Liver (tissue), 9 donors: Measurements from ENCODE around the gene LRRC4. TPM values are rescaled to one million over a fixed set of nuclear protein-coding genes. Genes with fewer than 3 reads are reported as not detected.

Experiments used
- DNase-seq: peaks from one replicate; pipeline ENCODE4 v3.0.0-alpha.2; 2017; ENCODE audit warnings: low spot score
- H3K27ac ChIP-seq, 2 donors: one replicate each; pipeline ENCODE4 v1.7.0; 2013; ENCODE audit warnings: inconsistent platforms in 2 of 2, low read length in 2 of 2, control low read depth in 1 of 2, low read depth in 1 of 2, mild to moderate bottlenecking in 1 of 2
- H3K27me3 ChIP-seq, 4 donors: one replicate each; pipeline versions ENCODE4 v1.6.1 to v1.7.0; 2013; ENCODE audit warnings: low read length in 3 of 4, inconsistent platforms in 1 of 4, mild to moderate bottlenecking in 1 of 4, moderate library complexity in 1 of 4; ENCODE audit not compliant: control insufficient read depth in 4 of 4, insufficient read depth in 4 of 4
- H3K36me3 ChIP-seq, 4 donors: one replicate each; pipeline versions ENCODE4 v1.6.1 to v1.7.0; 2013; ENCODE audit warnings: low read length in 3 of 4, mild to moderate bottlenecking in 3 of 4, low read depth in 1 of 4, moderate library complexity in 1 of 4; ENCODE audit not compliant: control insufficient read depth in 4 of 4, insufficient read depth in 3 of 4
- H3K4me1 ChIP-seq, 4 donors: one replicate each; pipeline versions ENCODE4 v1.6.1 to v1.7.0; 2013; ENCODE audit warnings: low read length in 3 of 4, mild to moderate bottlenecking in 3 of 4, moderate library complexity in 1 of 4; ENCODE audit not compliant: control insufficient read depth in 4 of 4, insufficient read depth in 4 of 4
- H3K4me3 ChIP-seq, 3 donors: one replicate each; pipeline versions ENCODE4 v1.6.1 to v1.7.0; 2013; ENCODE audit warnings: low read length in 3 of 3, control low read depth in 1 of 3, low read depth in 1 of 3, mild to moderate bottlenecking in 1 of 3
- H3K9ac ChIP-seq, 2 donors: one replicate each; pipeline ENCODE4 v1.7.0; 2013; ENCODE audit warnings: low read length in 2 of 2, mild to moderate bottlenecking in 2 of 2, moderate library complexity in 2 of 2, control low read depth in 1 of 2, low read depth in 1 of 2
- H3K9me3 ChIP-seq, 4 donors: one replicate each; pipeline versions ENCODE4 v1.6.1 to v1.7.0; 2013; ENCODE audit warnings: low read length in 3 of 4; ENCODE audit not compliant: control insufficient read depth in 4 of 4
- FOXA1 ChIP-seq: IDR thresholded peaks from 2 replicates; pipeline ENCODE4 v1.6.1; 2016; ENCODE audit warnings: antibody characterized with exemption
- FOXA2 ChIP-seq: IDR thresholded peaks from 2 replicates; pipeline ENCODE4 v1.6.1; 2016; ENCODE audit warnings: antibody characterized with exemption
- GABPA ChIP-seq, 2 donors: IDR thresholded peaks in 1 of 2; conservative IDR thresholded peaks in 1 of 2; 2 replicates each; pipeline ENCODE4 v1.6.1; 2016; ENCODE audit warnings: antibody characterized with exemption in 2 of 2, mild to moderate bottlenecking in 1 of 2, moderate library complexity in 1 of 2
- HNF4A ChIP-seq, 2 donors: conservative IDR thresholded peaks; 2 replicates each; pipeline ENCODE4 v1.6.1; 2016; ENCODE audit warnings: antibody characterized with exemption in 2 of 2, mild to moderate bottlenecking in 2 of 2
- HNF4G ChIP-seq: IDR thresholded peaks from 2 replicates; pipeline ENCODE4 v1.6.1; 2016; ENCODE audit warnings: antibody characterized with exemption
- JUND ChIP-seq, 2 donors: IDR thresholded peaks; 2 replicates each; pipeline ENCODE4 v1.6.1; 2016; ENCODE audit warnings: antibody characterized with exemption in 2 of 2
- MAX ChIP-seq: IDR thresholded peaks from 2 replicates; pipeline ENCODE4 v1.6.1; 2016; ENCODE audit warnings: antibody characterized with exemption
- RAD21 ChIP-seq, 2 donors: IDR thresholded peaks; 2 replicates each; pipeline ENCODE4 v1.6.1; 2016; ENCODE audit warnings: antibody characterized with exemption in 2 of 2, mild to moderate bottlenecking in 2 of 2
- REST ChIP-seq: IDR thresholded peaks from 2 replicates; pipeline ENCODE4 v1.6.1; 2016; ENCODE audit warnings: antibody characterized with exemption, mild to moderate bottlenecking
- SP1 ChIP-seq: IDR thresholded peaks from 2 replicates; pipeline ENCODE4 v1.6.1; 2018; ENCODE audit warnings: antibody characterized with exemption, mild to moderate bottlenecking
- YY1 ChIP-seq: IDR thresholded peaks from 2 replicates; pipeline ENCODE4 v1.6.1; 2016; ENCODE audit warnings: antibody characterized with exemption, mild to moderate bottlenecking
- WGBS: extraction: QIAGEN DNeasy Blood & Tissue Kit; methylation state at CpG from one replicate; pipeline ENCODE4 v1.1.7; 2013; 5-methylcytosine and 5-hydroxymethylcytosine counted together
- polyA plus RNA-seq, 2 donors: library from polyadenylated mRNA; stranded (reverse) in 1 of 2; unstranded in 1 of 2; fragments of 200-250 nt in 1 of 2; fragments of >200 nt in 1 of 2; fragmentation: Nextera tagmentation in 1 of 2; extraction: Ambion mirVana in 1 of 2; gene quantifications; one replicate each; pipeline versions ENCODE4 v1.2.1 to v1.2.3, GENCODE V29; 2013 to 2015
- total RNA-seq, 2 donors: library from RNA; depleted of rRNA; stranded (reverse); fragments of >200 nt; gene quantifications; one replicate each; pipeline ENCODE4 v1.2.3, GENCODE V29; 2014
- TF ChIP-seq, protein P1 (sequence below): fragments of 150-350 bp; IDR thresholded peaks from 2 replicates; pipeline ENCODE4 v1.5.1; 2017; ENCODE audit warnings: improper control_type of control experiment, low read depth, low read length; ENCODE audit not compliant: missing input control
- TF ChIP-seq, protein P2 (sequence below): IDR thresholded peaks from 2 replicates; pipeline ENCODE4 v1.6.1; 2016; ENCODE audit warnings: antibody characterized with exemption
- donor health status: healthy.
- donor health status: healthy.
- donor health status: healthy.
- donor health status: healthy.
- donor health status: healthy.

LRRC4 gene
- total and polyA plus RNA-seq, 4 donors, result 0.54 to 2.7 (median 1.2) TPM

GRCh38 chr7:128074336-128074735, 43.1 kb upstream of the LRRC4 start:
- Histone ChIP-seq H3K9ac (no peak overlapping the region), H3K36me3 (peaks cover 3 to 18% (median 6%) of the 10 kb centered on the region in 4 donors), H3K27me3 (no peaks in the 10 kb centered on the region), H3K9me3 (no peaks in the 10 kb centered on the region), H3K4me3 (no peak overlapping the region), H3K4me1 (peaks cover 0 to 15% (median 8%) of the 10 kb centered on the region in 4 donors), H3K27ac (no peak overlapping the region)
- WGBS, result 96% methylated on average over 19 of the region's 19 CpGs
- TF ChIP-seq FOXA1 (no peak), JUND (IDR thresholded peaks at IDR 0.05) (no peak), FOXA2 (no peak), YY1 (no peak), MAX (no peak), REST (no peak), HNF4G (no peak), RAD21 (IDR thresholded peaks at IDR 0.05) (no peak), GABPA (IDR thresholded peaks at IDR 0.05 in 1 of 2, conservative IDR thresholded peaks at IDR 0.05 in 1 of 2) (no peak)
- TF ChIP-seq, protein P1, sequence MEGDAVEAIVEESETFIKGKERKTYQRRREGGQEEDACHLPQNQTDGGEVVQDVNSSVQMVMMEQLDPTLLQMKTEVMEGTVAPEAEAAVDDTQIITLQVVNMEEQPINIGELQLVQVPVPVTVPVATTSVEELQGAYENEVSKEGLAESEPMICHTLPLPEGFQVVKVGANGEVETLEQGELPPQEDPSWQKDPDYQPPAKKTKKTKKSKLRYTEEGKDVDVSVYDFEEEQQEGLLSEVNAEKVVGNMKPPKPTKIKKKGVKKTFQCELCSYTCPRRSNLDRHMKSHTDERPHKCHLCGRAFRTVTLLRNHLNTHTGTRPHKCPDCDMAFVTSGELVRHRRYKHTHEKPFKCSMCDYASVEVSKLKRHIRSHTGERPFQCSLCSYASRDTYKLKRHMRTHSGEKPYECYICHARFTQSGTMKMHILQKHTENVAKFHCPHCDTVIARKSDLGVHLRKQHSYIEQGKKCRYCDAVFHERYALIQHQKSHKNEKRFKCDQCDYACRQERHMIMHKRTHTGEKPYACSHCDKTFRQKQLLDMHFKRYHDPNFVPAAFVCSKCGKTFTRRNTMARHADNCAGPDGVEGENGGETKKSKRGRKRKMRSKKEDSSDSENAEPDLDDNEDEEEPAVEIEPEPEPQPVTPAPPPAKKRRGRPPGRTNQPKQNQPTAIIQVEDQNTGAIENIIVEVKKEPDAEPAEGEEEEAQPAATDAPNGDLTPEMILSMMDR, result no peak
- TF ChIP-seq, protein P2, sequence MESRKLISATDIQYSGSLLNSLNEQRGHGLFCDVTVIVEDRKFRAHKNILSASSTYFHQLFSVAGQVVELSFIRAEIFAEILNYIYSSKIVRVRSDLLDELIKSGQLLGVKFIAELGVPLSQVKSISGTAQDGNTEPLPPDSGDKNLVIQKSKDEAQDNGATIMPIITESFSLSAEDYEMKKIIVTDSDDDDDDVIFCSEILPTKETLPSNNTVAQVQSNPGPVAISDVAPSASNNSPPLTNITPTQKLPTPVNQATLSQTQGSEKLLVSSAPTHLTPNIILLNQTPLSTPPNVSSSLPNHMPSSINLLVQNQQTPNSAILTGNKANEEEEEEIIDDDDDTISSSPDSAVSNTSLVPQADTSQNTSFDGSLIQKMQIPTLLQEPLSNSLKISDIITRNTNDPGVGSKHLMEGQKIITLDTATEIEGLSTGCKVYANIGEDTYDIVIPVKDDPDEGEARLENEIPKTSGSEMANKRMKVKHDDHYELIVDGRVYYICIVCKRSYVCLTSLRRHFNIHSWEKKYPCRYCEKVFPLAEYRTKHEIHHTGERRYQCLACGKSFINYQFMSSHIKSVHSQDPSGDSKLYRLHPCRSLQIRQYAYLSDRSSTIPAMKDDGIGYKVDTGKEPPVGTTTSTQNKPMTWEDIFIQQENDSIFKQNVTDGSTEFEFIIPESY, result no peak
- no peak for DNase-seq

GRCh38 chr7:128073671-128074310, 42.6 kb upstream of the LRRC4 start:
- Histone ChIP-seq H3K27me3 (no peaks in the 10 kb centered on the region), H3K27ac (no peak overlapping the region), H3K9me3 (no peaks in the 10 kb centered on the region), H3K4me3 (no peak overlapping the region), H3K4me1 (peaks cover 0 to 15% (median 8%) of the 10 kb centered on the region in 4 donors), H3K9ac (no peak overlapping the region), H3K36me3 (peaks cover 3 to 14% (median 6%) of the 10 kb centered on the region in 4 donors)
- no peak for DNase-seq
- WGBS, result 95% methylated on average over 15 of the region's 15 CpGs
- TF ChIP-seq, protein P2, result no peak
- TF ChIP-seq, protein P1, result no peak
- TF ChIP-seq SP1, result no peak
- TF ChIP-seq YY1, result no peak
- TF ChIP-seq HNF4A (conservative IDR thresholded peaks at IDR 0.05), result no peak
- no peak for TF ChIP-seq HNF4G
- TF ChIP-seq REST, result no peak
- no peak for TF ChIP-seq FOXA2
- TF ChIP-seq FOXA1, result no peak
